ENCODE data around the gene LCAT.

The LCAT gene

GRCh38 chr16:67934306-67935100 is 9.4 kb downstream of the LCAT start:
- in situ Hi-C loops (cut with MboI; ENCODE audit: low sequenced_read_pairs) = no loop called here

GRCh38 chr16:67933805-67934204 is 10.1 kb downstream of the LCAT start:
- in situ Hi-C loops (cut with MboI; ENCODE audit: low sequenced_read_pairs) = no loop called here

- in situ Hi-C loops (cut with MboI; ENCODE audit: low sequenced_read_pairs) = no loop called here
Observed at GRCh38 chr16:67932462-67932840, 11.5 kb downstream of the LCAT start.

- in situ Hi-C loops (cut with MboI; ENCODE audit: low sequenced_read_pairs) = no loop called here
Observed at GRCh38 chr16:67931712-67932461, 12.0 kb downstream of the LCAT start, which contains the start of gene CTRL. CTRL (minus strand) TSS chr16:67931862; CDS start chr16:67931852, 10 bp downstream.

GRCh38 chr16:67930678-67931211 is 13.2 kb downstream of the LCAT start:
- in situ Hi-C loops (cut with MboI; ENCODE audit: low sequenced_read_pairs) = no loop called here

GRCh38 chr16:67930191-67930590 is 13.7 kb downstream of the LCAT start:
- in situ Hi-C loops (cut with MboI; ENCODE audit: low sequenced_read_pairs) = no loop called here

- in situ Hi-C loops (cut with MboI; ENCODE audit: low sequenced_read_pairs) = loop anchor here (10.0 kb wide), 1 partner anchor 254 kb away; no protein-coding TSS in a partner anchor
Observed at GRCh38 chr16:67928561-67929364, 15.2 kb downstream of the LCAT start.

- in situ Hi-C loops (cut with MboI; ENCODE audit: low sequenced_read_pairs) = loop anchor here (10.0 kb wide), 1 partner anchor 253 kb away; no protein-coding TSS in a partner anchor
Observed at GRCh38 chr16:67928147-67928546, 15.8 kb downstream of the LCAT start.

GRCh38 chr16:67927131-67927941 is 16.6 kb downstream of the LCAT start:
- in situ Hi-C loops (cut with MboI; ENCODE audit: low sequenced_read_pairs) = loop anchor here (10.0 kb wide), 1 partner anchor 253 kb away; no protein-coding TSS in a partner anchor

- in situ Hi-C loops (cut with MboI; ENCODE audit: low sequenced_read_pairs) = loop anchor here (10.0 kb wide), 1 partner anchor 251 kb away; no protein-coding TSS in a partner anchor
Observed at GRCh38 chr16:67926181-67926750, 17.7 kb downstream of the LCAT start.

GRCh38 chr16:67924140-67924906 is 19.6 kb downstream of the LCAT start:
- in situ Hi-C loops (cut with MboI; ENCODE audit: low sequenced_read_pairs) = loop anchor here (10.0 kb wide), 1 partner anchor 250 kb away; no protein-coding TSS in a partner anchor

GRCh38 chr16:67923414-67924116 is 20.4 kb downstream of the LCAT start:
- in situ Hi-C loops (cut with MboI; ENCODE audit: low sequenced_read_pairs) = loop anchor here (10.0 kb wide), 1 partner anchor 249 kb away; no protein-coding TSS in a partner anchor

- in situ Hi-C loops (cut with MboI; ENCODE audit: low sequenced_read_pairs) = loop anchor here (10.0 kb wide), 1 partner anchor 248 kb away; no protein-coding TSS in a partner anchor
Observed at GRCh38 chr16:67922740-67923139, 21.2 kb downstream of the LCAT start.

GRCh38 chr16:67922221-67922620 is 21.7 kb downstream of the LCAT start:
- in situ Hi-C loops (cut with MboI; ENCODE audit: low sequenced_read_pairs) = loop anchor here (10.0 kb wide), 1 partner anchor 247 kb away; no protein-coding TSS in a partner anchor

- in situ Hi-C loops (cut with MboI; ENCODE audit: low sequenced_read_pairs) = loop anchor here (10.0 kb wide), 1 partner anchor 245 kb away; no protein-coding TSS in a partner anchor
Observed at GRCh38 chr16:67919622-67920221, 24.2 kb downstream of the LCAT start.

GRCh38 chr16:67917852-67918236 is 26.1 kb downstream of the LCAT start:
- in situ Hi-C loops (cut with MboI; ENCODE audit: low sequenced_read_pairs) = no loop called here

- in situ Hi-C loops (cut with MboI; ENCODE audit: low sequenced_read_pairs) = no loop called here
Observed at GRCh38 chr16:67917140-67917851, 26.6 kb downstream of the LCAT start.
